Measurements from ENCODE around the gene STK32C.

DNA sequence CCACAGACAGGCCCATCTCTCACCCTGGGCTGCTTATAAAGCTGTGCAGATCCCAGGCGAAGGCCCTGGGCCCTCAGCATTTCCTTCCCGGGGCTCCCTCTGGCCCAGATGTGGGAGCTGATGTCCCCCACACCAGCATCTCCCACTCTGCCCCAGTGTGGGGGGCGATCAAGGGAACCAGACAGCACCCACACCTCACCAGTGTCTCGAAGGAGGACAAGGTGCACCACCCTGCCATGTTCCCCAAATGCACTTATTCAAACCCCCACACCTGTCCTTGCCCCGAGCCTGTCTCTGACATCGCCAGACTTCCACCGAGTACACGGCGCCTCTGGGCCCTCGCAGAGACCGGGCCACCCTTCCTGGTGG, 101.4 kb downstream of the STK32C start:
- TF ChIP-seq, protein P1, sequence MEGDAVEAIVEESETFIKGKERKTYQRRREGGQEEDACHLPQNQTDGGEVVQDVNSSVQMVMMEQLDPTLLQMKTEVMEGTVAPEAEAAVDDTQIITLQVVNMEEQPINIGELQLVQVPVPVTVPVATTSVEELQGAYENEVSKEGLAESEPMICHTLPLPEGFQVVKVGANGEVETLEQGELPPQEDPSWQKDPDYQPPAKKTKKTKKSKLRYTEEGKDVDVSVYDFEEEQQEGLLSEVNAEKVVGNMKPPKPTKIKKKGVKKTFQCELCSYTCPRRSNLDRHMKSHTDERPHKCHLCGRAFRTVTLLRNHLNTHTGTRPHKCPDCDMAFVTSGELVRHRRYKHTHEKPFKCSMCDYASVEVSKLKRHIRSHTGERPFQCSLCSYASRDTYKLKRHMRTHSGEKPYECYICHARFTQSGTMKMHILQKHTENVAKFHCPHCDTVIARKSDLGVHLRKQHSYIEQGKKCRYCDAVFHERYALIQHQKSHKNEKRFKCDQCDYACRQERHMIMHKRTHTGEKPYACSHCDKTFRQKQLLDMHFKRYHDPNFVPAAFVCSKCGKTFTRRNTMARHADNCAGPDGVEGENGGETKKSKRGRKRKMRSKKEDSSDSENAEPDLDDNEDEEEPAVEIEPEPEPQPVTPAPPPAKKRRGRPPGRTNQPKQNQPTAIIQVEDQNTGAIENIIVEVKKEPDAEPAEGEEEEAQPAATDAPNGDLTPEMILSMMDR (IDR thresholded peaks at IDR 0.05), result no peak
- TF ChIP-seq EZH2 (IDR thresholded peaks at IDR 0.05) (no peak), EZH2phosphoT487 (IDR thresholded peaks at IDR 0.05) (no peak)

All from neural progenitor cell (in vitro differentiated cells).